NCI-H345 (cell line): ENCODE measurements around the gene IGF2R.
"Not testable (repeated sequence)": the region's sequence is repeated elsewhere in the genome, so short reads cannot be mapped to it uniquely, and the experiment has no call there.

Experiments used
- DNase-seq: peaks from one replicate; lab custom pipeline; 2025; lab: John Stamatoyannopoulos, UW

Gene IGF2R

DNA sequence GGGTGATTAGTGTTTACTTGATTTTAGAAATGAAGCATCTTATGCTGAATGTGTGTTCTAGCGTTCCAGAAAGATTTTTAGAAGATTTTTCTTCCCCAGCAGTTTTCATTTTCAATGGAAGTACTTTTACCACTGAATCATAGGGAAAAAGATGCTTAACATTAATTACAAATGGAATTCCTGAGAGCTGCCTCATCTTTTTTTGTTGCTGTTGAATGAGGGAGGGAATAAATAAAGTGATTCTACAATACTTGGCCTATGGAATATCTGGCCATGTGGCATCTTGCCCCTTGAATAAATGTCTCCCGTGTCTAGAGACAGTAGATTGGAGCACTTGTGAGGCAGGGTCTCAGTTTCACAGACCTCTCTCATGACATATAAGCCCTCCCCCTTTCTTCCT, 108.6 kb downstream of the IGF2R start:
- DNase-seq: no peak

DNA sequence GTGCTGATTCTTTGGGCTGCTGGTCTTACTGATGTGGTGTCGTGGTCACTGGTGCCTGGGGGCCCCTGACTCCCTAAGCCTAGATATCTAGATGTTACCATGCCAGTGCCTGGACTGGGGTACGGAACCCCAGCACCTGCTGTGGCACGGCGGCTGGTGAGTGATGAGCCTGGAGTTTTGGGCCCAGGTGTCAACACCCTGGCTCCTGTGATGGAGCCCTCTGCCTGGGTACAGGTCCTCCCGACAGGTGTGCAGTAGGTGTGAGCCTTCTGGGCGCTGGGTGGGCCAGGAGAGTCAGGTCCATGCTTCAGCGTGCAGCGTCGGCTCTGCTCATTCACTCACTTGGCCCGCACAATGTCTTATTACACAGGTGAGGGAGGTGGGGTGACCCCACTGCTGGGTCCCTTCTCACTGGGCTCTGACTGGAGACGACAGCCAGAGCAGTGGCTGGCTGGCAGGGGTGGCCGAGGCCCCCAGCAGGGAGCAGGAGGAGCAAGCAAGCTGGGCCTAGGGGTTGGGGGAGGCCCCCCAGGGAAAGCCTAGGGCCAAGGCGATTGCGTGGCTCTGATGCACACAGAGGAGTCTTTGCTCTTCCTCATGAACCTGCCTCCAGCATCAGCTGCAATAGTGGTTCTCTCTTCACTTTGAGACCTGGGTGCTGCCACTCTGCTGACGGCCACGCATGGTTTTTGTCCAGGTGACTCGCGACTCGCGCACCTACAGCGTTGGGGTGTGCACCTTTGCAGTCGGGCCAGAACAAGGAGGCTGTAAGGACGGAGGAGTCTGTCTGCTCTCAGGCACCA, 110.2 kb downstream of the IGF2R start:
- DNase-seq: no peak

DNA sequence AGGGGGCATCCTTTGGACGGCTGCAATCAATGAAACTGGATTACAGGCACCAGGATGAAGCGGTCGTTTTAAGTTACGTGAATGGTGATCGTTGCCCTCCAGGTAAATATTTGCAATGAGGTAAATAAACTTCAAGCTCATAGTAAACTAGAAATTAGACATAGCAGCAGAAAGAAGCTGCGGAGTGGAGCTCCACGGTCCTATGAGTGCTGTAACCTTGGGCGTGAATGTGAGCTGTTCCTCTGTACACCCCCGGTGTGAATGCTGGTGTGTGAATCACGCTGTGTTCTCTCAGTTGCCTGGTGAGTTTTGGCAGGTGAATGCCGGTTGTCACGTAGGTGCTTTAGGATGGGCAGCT, 110.8 kb downstream of the IGF2R start:
- no peak for DNase-seq

DNA sequence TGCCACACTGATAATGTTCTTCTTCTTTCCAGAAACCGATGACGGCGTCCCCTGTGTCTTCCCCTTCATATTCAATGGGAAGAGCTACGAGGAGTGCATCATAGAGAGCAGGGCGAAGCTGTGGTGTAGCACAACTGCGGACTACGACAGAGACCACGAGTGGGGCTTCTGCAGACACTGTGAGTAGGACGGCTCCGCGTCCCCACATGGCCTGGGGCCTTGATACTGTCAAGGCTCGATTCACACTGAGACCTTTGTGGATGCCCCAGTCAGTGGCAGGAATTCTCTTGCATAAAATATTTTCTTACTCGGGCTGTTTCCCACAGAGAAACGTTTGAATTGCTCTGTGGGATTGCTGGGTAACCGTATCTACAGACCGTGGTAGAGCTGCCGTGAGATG, 111.2 kb downstream of the IGF2R start:
- no peak for DNase-seq

DNA sequence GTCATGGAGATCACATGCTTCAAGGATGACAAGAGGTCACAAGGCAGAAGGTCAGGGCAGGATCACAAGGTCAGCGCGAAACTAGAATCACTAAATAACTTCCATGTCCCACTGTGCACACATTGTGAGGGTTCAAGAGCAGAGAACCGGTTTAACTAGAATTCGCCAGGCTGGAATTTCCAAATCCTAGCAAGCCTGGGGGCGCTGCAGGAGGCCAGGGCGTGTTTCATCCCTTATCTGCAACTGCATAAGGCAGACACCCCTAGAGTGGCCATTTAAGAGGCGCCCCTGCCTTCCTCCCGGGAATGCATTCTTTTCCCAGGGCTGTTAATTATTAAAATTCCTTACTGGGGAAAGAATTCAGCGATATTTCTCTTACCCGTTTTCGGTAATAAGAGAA, 112.5 kb downstream of the IGF2R start:
- DNase-seq: no peak

DNA sequence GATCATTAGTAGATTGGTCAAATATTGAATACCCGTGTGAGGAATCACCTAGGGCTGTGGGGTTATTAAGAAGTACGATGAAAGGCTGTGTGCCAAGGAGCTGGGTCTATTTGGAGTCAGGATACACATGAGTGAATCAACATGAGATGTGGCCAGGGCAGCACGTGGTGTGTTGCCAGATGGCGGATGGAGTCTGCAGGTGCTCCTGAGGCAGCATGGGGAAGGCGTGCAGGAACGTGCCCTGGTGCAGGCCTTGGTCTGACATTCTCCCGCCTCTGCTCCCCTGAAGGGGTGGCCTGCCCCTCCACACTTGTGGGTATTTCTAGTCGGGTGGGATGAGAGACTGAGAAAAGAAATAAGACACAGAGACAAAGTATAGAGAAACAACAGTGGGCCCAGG, 113.7 kb downstream of the IGF2R start:
- no peak for DNase-seq

DNA sequence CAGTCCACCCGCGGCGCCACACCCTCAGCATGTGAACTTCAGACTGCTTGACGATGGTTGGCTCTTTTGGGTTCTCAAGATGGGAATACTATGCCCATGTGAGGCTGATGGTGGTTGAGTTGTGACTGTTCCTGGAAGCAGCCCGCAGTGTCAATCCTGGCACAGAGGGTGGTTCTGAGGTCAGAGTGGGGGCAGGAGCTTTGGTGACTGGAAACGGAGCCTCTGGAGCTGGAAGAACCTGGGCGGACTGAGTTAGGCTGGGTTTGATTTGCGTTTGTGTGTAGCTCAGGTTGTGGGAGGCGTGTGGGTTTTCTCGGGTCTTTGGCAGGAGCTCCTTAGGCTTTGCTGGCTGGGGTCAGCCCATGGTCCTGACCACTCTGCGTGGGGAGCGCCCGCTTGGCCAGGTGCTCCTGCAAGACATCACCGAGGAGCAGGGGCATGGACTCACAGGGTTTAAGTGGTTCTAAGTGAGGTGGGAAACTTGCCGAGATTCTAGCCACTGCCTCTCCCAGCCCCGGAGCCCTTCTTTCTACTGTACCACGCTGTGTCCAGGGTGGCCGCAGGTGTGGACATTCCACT, 115.4 kb downstream of the IGF2R start:
- no peak for DNase-seq

DNA sequence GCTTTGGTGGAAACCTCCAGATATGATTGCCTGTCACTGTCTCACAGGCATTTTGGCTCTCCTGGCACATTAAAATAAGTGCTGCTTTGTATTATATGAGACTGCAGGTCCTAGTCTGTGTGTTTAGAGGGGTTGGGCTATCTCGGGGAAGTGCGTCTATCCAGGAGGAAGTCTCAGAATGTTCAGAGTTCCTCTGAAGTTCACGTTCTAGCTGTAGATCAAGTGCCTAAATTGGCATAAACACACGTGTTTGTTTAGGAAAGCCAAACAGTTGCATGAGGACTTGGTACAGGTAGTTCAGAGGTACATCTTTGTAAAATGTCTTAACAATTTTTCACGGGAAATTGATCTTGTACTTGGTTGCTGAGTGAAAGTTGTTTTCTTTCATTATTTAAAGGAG, 116.3 kb downstream of the IGF2R start:
- no peak for DNase-seq

DNA sequence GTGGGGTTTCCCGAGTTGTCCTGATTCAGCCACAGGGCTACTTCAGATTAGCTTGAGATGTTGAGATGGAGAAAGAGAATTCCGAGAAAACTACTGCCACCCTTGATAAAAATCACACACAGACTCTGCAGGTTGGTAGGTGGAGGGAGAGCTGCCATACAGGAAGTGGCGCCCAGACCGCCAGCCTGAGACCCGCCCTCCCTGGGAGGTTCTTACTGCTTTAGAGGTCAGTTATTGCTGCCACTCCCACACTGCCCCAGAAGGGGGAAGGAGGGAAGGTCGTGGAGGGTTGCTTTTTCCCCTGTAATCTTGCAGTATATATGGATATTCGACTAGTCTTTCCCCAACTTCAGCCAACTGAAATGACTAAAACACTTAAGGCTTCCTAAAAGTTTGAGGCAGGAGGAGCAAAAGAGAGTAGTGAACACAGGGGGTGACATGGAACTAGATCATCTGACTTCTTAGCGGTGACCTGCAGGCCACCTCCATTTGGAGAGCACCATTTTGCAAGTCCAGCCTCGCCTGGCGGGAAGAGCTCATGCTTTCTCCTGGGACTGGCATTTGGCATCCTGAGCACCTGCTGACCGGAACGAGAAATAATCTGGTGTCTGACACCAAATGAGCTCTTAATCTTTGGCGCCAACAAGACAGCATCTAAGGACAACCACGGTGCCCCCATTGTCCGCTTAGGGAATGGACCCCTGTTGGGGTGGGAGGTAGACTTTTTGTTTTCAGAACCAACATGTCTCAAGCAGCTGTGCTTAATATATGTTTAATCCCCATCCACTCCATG, 117.0 kb downstream of the IGF2R start:
- DNase-seq: no peak

DNA sequence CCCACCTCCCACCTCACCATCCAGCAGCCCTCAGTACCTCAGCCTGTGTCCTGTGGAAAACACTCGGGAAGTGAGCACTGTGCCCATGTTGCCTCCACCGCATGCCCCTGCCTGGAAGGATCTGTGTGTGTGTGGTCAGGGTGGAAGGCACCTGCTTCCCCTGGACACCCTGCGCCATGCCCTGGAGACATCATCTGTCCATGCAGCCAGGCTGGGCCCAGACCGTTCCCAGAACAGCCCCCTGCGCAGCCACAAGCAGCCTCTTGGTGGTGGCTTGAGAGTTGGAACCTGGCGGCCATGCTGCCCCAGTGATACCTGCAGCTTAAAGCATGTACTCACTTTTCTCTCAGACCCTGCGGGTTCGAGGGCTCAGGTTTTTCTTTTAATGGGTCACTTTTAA, 117.9 kb downstream of the IGF2R start:
- DNase-seq: no peak

DNA sequence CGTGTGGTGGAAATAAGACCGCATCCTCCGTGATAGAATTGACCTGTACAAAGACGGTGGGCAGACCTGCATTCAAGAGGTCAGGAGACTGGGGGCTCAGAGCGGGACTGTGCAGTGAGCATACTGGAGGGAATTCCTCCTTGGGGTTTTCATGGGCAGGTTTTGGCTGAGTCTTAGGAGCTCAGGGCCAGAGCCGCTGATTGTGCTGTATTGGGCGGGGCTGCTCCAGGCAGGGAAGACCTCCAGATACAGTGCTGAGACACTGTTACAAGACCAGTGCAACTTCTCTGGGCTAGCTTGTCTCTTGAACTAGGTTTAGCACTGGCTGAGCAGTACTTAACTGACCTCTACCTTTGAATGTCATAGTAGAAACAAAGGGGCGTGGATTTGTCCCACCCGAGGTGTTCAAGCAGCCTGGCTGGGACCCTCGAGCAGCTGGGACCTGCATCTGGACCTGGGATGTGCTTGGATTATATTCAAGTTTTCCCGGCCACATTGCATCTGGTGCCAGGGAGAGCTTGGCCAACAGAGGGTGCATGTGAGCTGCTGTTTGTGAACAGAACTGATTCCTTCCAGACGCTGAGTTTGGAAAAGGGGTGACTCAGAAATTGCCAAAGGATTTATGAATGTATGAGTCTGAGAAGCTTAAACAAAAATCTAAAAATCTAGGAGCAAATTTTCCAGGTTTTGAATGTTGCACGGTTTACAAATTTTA, 119.3 kb downstream of the IGF2R start:
- no peak for DNase-seq

DNA sequence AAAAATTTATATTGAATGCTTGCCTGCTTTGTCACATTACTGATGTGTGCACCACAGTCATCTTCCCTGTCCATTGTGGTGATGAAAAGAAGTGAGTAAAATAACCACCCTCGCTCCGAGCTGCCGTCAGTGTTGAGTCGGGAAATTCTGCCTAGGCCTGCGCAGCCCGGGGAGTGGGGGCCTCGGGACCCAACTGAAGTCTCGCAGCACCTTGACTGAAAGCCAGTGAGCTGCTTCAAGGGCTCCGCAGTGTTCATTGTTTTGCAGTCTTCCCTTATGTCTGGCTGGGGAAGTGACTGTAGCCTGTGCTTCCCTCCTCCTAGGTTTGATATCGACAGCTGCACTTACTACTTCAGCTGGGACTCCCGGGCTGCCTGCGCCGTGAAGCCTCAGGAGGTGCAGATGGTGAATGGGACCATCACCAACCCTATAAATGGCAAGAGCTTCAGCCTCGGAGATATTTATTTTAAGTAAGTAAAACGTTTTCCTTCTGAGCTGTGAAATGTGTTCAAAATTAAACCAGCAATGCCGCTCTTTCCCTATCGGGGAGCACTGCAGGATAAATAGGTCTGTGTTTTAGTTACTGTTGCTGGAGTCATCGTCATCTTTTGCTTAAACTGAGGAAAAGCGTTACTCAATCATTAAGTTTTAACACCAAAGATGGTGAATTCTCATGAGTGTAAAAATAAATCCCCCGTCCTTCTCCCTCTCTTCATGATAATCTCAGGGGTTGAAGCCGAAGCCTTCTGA, 120.1 kb downstream of the IGF2R start:
- no peak for DNase-seq

DNA sequence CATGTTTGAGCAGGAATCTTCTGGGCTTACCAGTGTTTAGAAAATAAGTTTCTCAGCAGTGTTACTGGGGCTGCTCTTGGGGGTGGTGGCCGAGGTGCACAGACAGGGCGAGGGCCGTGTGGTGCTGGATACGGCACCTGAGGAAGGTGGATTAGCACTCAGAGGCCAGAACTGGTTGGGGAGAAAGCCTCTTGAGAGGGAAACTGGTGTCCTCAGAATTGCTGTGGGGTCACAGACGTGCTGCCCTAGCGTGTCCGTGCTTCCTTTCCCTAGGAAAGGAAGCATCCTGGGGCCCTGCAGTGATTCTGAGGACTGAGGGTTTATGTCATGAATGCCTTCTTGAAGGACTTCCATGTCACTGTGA, 120.6 kb downstream of the IGF2R start:
- DNase-seq: no peak

DNA sequence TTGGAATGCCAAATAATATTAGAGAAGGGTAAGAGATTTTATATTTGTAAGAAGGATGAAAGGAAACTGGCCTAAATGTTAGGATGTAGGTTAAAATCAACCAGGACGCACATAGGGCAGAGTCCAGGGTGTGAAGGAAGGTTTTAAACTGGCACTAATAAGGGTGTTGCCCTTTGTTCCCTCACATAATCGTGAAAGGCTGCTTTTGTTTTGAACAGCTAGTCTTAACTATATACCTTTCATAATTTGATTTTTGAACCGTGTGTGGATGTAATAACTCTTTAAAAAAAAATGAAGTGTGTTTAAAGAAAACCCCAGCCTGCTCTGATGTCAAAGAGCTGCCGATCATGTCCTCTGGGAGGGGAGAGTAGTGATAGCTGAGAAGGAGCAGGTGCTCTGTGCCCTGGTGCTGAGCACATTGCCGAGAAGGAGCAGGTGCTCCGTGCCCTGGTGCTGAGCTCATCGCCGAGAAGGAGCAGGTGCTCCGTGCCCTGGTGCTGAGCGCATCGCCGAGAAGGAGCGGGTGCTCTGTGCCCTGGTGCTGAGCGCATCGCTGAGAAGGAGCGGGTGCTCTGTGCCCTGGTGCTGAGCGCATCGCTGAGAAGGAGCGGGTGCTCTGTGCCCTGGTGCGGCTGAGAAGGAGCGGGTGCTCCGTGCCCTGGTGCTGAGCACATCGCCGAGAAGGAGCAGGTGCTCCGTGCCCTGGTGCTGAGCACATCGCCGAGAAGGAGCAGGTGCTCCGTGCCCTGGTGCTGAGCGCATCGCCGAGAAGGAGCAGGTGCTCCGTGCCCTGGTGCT, 121.8 kb downstream of the IGF2R start:
- not testable (repeated sequence) for DNase-seq

DNA sequence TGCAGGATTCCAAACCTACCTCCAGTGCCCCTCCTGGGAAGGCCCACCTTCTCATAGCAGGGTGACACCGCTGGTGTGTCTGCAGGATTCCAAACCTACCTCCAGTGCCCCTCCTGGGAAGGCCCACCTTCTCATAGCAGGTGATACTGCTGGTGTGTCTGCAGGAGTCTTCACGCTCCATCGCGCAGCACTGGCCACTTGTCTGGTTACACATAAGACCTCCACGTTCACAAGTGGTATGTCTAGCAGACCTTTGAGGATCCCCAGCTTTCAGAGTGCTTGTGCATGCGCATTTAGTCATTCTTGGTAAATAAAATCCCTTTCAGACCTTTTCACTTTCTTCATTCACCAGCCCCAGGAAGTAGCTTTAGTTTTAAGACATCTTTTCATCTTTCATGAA, 123.3 kb downstream of the IGF2R start:
- not testable (repeated sequence) for DNase-seq

DNA sequence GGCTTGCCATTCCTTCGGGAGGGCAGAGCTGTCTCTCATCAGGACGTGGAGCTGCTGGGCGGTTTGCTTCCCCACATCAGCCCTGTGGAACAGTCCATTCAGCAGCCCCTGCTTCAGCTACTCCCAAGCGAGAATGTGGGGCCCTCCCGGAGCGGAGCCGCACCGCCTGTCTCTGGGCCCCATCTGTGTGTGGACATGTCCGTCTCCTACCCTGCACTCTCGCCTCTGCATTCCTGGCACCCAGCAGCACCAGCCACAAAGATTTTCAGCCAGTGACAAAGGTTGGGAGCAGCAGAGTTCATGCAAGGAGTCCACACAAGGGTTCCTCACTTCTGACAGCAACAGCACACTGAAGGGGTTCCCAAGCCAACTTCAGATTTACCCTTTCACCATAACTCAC, 123.7 kb downstream of the IGF2R start:
- no peak for DNase-seq

DNA sequence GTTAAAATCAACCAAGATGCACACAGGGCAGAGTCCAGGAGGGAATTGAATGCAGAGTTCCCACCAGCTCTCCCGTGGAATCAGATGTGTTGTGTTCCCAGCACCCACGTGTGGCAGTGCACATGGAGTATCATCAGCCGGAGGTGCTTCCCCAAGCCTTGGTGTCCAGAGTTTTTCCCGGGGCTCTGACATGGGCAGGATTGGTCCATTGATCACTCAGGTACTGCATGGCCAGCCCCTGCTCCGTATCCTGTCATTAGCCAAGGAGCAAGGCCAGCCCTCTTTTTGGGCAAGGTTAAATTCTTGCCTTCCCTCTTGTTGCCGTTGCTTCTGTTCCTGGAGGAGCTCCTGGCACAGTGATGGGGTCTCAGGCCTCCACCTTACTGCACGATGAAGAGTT, 124.2 kb downstream of the IGF2R start:
- DNase-seq: no peak

DNA sequence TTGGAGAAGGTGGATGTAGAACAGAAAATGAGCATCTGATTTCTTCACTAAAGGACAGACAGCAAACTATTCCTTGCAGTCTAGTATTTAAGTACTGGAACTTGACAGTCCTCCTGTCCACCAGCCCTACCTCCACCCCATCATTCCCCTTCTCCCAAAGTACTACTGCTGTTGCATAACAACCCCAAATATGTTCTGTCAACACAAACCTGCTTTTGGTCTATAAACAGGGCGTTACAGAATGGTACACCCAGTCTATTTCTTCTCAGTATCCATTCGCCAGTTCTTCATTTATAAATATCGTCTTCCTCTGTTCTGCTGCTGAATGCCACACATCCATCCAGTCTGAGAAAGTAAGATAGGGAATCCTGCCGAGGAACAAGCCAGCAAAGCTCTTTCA, 125.1 kb downstream of the IGF2R start:
- no peak for DNase-seq

DNA sequence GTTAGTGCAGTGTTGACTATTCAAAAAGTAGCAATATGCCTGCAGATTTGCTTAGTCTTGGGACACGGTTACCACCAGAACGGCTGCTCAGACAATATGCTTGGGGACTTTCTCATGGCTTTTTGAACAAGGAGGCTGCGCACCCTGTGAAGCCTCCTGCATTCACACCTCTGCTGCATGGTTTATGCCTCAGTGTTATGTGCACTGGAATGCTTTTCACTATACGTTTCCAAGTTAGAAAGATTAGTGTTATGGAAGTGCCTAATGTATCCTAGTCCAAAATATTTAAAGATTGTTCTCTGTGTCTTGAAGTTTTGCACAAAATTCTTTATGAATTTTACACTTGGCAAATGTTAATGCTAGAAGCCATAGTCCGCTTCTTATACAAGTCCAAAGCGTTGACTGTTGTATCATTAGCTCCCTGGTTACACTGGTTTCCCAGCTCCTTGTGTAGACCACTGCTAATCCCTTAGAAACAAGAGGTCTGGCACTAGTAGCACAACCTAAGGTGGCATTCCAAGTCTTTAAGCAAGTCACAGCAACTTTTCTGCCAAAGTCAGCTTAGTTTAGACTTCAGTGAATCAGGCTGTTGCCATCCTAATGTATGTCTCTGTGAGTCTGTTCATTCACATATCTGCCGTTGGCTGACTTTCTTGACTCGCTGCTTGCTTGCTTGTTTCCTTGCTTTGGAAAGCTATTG, 126.4 kb downstream of the IGF2R start:
- no peak for DNase-seq
